Endothelial cell of umbilical vein (primary cell): ENCODE data around the gene PPP2R2C. TPM values are rescaled to one million over a fixed set of nuclear protein-coding genes. Genes with fewer than 3 reads are reported as not detected.

ENCODE experiments used
- BruUV-seq: library from RNA; stranded (reverse); fragments of 400-500 nt; replicated peaks from 2 replicates; lab custom pipeline; 2021; lab: Mats Ljungman, UMichigan
- CTCF ChIA-PET: fragments of 300-600, 350-600 bp; sonication (Branson Sonifier 250); formaldehyde crosslinking; loops from one replicate; lab custom pipeline; 2021; ENCODE audit warnings: antibody characterized with exemption, inconsistent platforms; lab: Charles Lee
- POLR2A ChIA-PET: fragments of 300-600, 350-600 bp; sonication (Branson Sonifier 250); formaldehyde crosslinking; loops from one replicate; lab custom pipeline; 2021; ENCODE audit warnings: antibody characterized with exemption, inconsistent platforms; lab: Charles Lee
- DNase-seq: peaks from one replicate; pipeline ENCODE4 v3.0.0-alpha.2; 2011; ENCODE audit warnings: low read depth, low spot score
- FAIRE-seq: peaks from 2 replicates; lab custom pipeline; 2011; peaks lifted over from hg19 to GRCh38; lab: Jason Lieb, UNC
- H2AFZ ChIP-seq: 2 replicates; pipeline ENCODE4 v1.6.0; 2012; ENCODE audit warnings: low read depth, low read length, control low read depth, inconsistent platforms
- H3K27ac ChIP-seq: 2 replicates; pipeline ENCODE4 v1.5.1; 2011; ENCODE audit warnings: low read depth, mild to moderate bottlenecking, control low read depth, low read length, moderate library complexity; ENCODE audit not compliant: insufficient read depth
- H3K27me3 ChIP-seq, 2 experiments: 2 replicates each; pipeline versions ENCODE4 v1.6.0 to v1.6.1; 2011; ENCODE audit warnings: low read length in 2 of 2, mixed read lengths in 1 of 2; ENCODE audit not compliant: control insufficient read depth in 2 of 2, insufficient read depth in 2 of 2
- H3K36me3 ChIP-seq, 2 experiments: 2 replicates in 1 of 2; 3 replicates in 1 of 2; pipeline ENCODE4 v1.5.1; 2011; ENCODE audit warnings: low read length in 2 of 2, mild to moderate bottlenecking in 1 of 2, moderate library complexity in 1 of 2; ENCODE audit not compliant: control insufficient read depth in 2 of 2, insufficient read depth in 2 of 2; ENCODE audit errors: extremely low read depth in 1 of 2
- H3K4me1 ChIP-seq: 3 replicates; pipeline ENCODE4 v1.5.1; 2011; ENCODE audit warnings: mild to moderate bottlenecking, low read length; ENCODE audit not compliant: control insufficient read depth, insufficient read depth; ENCODE audit errors: extremely low read depth
- H3K4me2 ChIP-seq: 2 replicates; pipeline ENCODE4 v1.6.1; 2011; ENCODE audit warnings: low read length, control low read depth, mixed read lengths; ENCODE audit not compliant: insufficient read depth
- H3K4me3 ChIP-seq, 3 experiments: fragments of 200-600 bp in 1 of 3; sonication (generic), shearing (Covaris generic) in 1 of 3; replicated peaks in 1 of 3; 2 replicates each; pipeline ENCODE4 v1.5.1; 2011 to 2016; ENCODE audit warnings: control low read depth in 3 of 3, low read length in 3 of 3, mild to moderate bottlenecking in 2 of 3, inconsistent platforms in 1 of 3, low read depth in 1 of 3, moderate library complexity in 1 of 3; ENCODE audit not compliant: insufficient read depth in 1 of 3
- H3K79me2 ChIP-seq: 2 replicates; pipeline ENCODE4 v1.6.0; 2012; ENCODE audit warnings: low read length, inconsistent platforms; ENCODE audit not compliant: control insufficient read depth, insufficient read depth
- H3K9ac ChIP-seq: replicated peaks from 2 replicates; pipeline ENCODE3; 2011; ENCODE audit warnings: low read length, control low read depth; ENCODE audit not compliant: insufficient read depth; ENCODE audit errors: extremely low read depth
- H3K9me1 ChIP-seq: replicated peaks from 3 replicates; pipeline ENCODE4 v1.6.0; 2011; ENCODE audit warnings: mild to moderate bottlenecking, low read length; ENCODE audit not compliant: control insufficient read depth, insufficient read depth; ENCODE audit errors: extremely low read depth
- H3K9me3 ChIP-seq: replicated peaks from 2 replicates; pipeline ENCODE4 v1.5.1; 2012; ENCODE audit warnings: low read length, inconsistent platforms; ENCODE audit not compliant: control insufficient read depth, insufficient read depth
- H4K20me1 ChIP-seq: replicated peaks from 2 replicates; pipeline ENCODE3; 2011; ENCODE audit warnings: mild to moderate bottlenecking, low read length; ENCODE audit not compliant: control insufficient read depth, insufficient read depth; ENCODE audit errors: extremely low read depth
- CTCF ChIP-seq, 2 donors: IDR thresholded peaks; 1 replicate in 1 of 2; 2 replicates in 1 of 2; pipeline ENCODE4 v1.5.1; 2011; ENCODE audit warnings: low read length in 2 of 2, mild to moderate bottlenecking in 2 of 2, moderate library complexity in 2 of 2, control low read depth in 1 of 2, inconsistent platforms in 1 of 2, low read depth in 1 of 2; ENCODE audit not compliant: insufficient read depth in 1 of 2; ENCODE audit errors: extremely low read depth in 1 of 2
- EZH2 ChIP-seq: IDR thresholded peaks from 2 replicates; pipeline ENCODE4 v1.6.1; 2012; ENCODE audit warnings: borderline replicate concordance, low read depth, mild to moderate bottlenecking, moderate library complexity, low read length, inconsistent platforms; ENCODE audit not compliant: severe bottlenecking
- FOS ChIP-seq: IDR thresholded peaks from 2 replicates; pipeline ENCODE4 v1.6.1; 2011; ENCODE audit warnings: mild to moderate bottlenecking, low read length, moderate library complexity, borderline replicate concordance; ENCODE audit not compliant: insufficient read depth
- GATA2 ChIP-seq: IDR thresholded peaks from 2 replicates; pipeline ENCODE4 v1.7.0; 2011; ENCODE audit warnings: low read depth, mild to moderate bottlenecking, moderate library complexity, mixed read lengths, low read length; ENCODE audit not compliant: insufficient read length, insufficient read depth
- JUN ChIP-seq: IDR thresholded peaks from 2 replicates; pipeline ENCODE4 v1.6.1; 2011; ENCODE audit warnings: borderline replicate concordance, low read depth; ENCODE audit not compliant: insufficient read length, insufficient read depth
- MAX ChIP-seq: IDR thresholded peaks from 2 replicates; pipeline ENCODE4 v1.6.1; 2011; ENCODE audit not compliant: insufficient read depth, insufficient read length
- MYC ChIP-seq: IDR thresholded peaks from one replicate; pipeline ENCODE4 v1.6.1; 2011; ENCODE audit warnings: mild to moderate bottlenecking, low read depth, low read length
- POLR2A ChIP-seq: IDR thresholded peaks from 2 replicates; pipeline ENCODE4 v1.6.1; 2012; ENCODE audit warnings: low read depth, mild to moderate bottlenecking, control low read depth, low read length
- POLR2AphosphoS5 ChIP-seq: IDR thresholded peaks from 2 replicates; pipeline ENCODE4 v1.6.1; 2012; ENCODE audit warnings: low read depth, mild to moderate bottlenecking, control low read depth, low read length, moderate library complexity; ENCODE audit not compliant: insufficient read depth
- dilution Hi-C: fragments of 300-500 bp; cut with MboI; formaldehyde crosslinking; loops from one replicate; pipeline ENCODE4 v1.15.0; 2019; ENCODE audit warnings: low sequenced_read_pairs; ENCODE audit not compliant: extremely low pct_ligation_motif_present
- intact Hi-C: fragments of 100-400 bp; cut with micrococcal nuclease; formaldehyde crosslinking; loops from one replicate; pipeline ENCODE4 v1.10.0; 2022
- polyA plus RNA-seq, 4 experiments: library from polyadenylated mRNA; depleted of rRNA in 3 of 4; stranded (reverse) in 3 of 4; unstranded in 1 of 4; fragments of >200 nt; gene quantifications; 2 replicates each; pipeline versions ENCODE4 v1.2.1 to v1.2.3, GENCODE V29; 2011 to 2012; ENCODE audit warnings: missing spikeins in 1 of 4
- total RNA-seq: library from RNA; stranded (reverse); gene quantifications from 2 replicates; pipeline ENCODE4 v1.2.3, GENCODE V29; 2021

The PPP2R2C gene
- total and polyA plus RNA-seq, 2 donors (not counting 3 experiments of a cell fraction or from before 2014, with no cell fraction given), result 0.03 to 0.09 TPM

GRCh38 chr4:6414578-6414977 is 57.8 kb downstream of the PPP2R2C start:
- dilution Hi-C loops, result no loop called here
- FAIRE-seq (no peak), DNase-seq (no peak)
- Histone ChIP-seq H3K9me1 (no peaks in the 10 kb centered on the region), H2AFZ (no peak overlapping the region), H3K79me2 (no peaks in the 10 kb centered on the region), H4K20me1 (no peaks in the 10 kb centered on the region), H3K4me1 (no peaks in the 10 kb centered on the region), H3K27ac (no peak overlapping the region), H3K4me2 (no peak overlapping the region), H3K9me3 (no peaks in the 10 kb centered on the region), H3K4me3 (no peak overlapping the region), H3K27me3 (no peaks in the 10 kb centered on the region), H3K9ac (no peak overlapping the region), H3K36me3 (no peaks in the 10 kb centered on the region)
- POLR2A ChIA-PET, result no interaction called here
- no peak for TF ChIP-seq CTCF (IDR thresholded peaks at IDR 0.05; ENCODE audit: extremely low read depth in 1 of 2, insufficient read depth in 1 of 2, low read depth in 1 of 2, low read length in 2 of 2)
- no peak for TF ChIP-seq POLR2A
- no peak for TF ChIP-seq GATA2
- no peak for TF ChIP-seq FOS
- TF ChIP-seq EZH2, result no peak
- no peak for TF ChIP-seq JUN
- no peak for TF ChIP-seq MYC
- no peak for TF ChIP-seq MAX
- TF ChIP-seq POLR2AphosphoS5, result no peak
- CTCF ChIA-PET, result no interaction called here
- intact Hi-C loops, result no loop called here
- no TSS peak for BruUV-seq
